Fibroblast of mammary gland (primary cell): ENCODE data around the gene LRPAP1.

Source experiments
- DNase-seq: peaks from one replicate; pipeline ENCODE4 v3.0.0-alpha.2; 2010; ENCODE audit warnings: low read depth
- H3K4me3 ChIP-seq: 2 replicates; pipeline ENCODE4 v1.5.1; 2011; ENCODE audit warnings: low read depth, mild to moderate bottlenecking, low read length, moderate library complexity; ENCODE audit not compliant: control insufficient read depth
- TF ChIP-seq, protein P1 (sequence below): conservative IDR thresholded peaks from 2 replicates; pipeline ENCODE4 v1.5.1; 2011; ENCODE audit warnings: low read depth, low read length, inconsistent platforms; ENCODE audit not compliant: control insufficient read depth, insufficient read depth

The LRPAP1 gene

DNA sequence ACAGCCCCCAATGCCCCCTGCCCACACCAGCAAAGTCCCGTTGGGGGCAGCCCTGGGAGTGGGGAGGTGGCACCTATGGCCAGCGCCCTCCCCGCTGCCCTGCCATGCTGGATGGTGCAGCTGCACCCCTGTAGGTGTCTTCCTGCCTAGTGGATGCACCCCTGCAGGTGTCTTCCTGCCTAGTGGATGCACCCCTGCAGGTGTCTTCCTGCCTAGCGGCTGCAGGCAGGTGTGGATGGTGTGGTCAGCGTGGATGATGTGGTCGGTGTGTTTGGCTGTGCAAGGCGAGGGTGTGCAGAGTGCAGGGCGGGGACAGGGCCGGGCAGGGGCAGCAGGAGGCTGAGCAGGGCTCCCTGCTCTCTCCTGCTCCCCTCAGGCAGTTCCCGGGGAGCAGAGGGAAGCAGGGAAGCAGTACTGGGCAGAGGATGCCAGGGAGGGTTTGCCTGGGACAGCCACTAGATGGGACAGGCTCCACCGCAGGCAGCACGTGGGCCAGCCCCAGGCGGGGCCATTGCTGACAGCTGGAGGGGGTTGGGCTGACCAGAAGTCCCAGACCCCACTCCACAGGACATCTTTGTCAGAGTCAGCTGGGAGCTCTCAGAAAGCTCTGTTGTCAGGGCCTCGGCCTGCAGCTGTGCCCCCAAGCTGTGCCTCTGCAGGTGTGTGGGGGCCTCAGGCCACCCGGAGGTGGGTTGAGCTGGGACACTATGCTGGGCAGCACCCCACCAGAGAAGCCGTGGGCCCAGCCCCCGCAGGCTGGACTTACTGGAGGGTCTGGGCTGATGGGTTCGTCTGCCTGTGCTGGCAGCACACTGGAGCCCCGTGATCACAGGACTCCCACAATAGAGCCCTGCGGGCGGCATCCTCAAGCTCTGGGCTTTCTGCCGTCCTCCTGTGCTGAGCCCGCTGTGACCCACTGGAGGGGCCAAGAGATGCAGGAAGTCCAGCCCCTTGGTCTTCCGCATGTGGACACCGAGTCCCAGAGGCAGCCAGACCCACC is 45.4 kb downstream of the LRPAP1 start:
- TF ChIP-seq, protein P1, sequence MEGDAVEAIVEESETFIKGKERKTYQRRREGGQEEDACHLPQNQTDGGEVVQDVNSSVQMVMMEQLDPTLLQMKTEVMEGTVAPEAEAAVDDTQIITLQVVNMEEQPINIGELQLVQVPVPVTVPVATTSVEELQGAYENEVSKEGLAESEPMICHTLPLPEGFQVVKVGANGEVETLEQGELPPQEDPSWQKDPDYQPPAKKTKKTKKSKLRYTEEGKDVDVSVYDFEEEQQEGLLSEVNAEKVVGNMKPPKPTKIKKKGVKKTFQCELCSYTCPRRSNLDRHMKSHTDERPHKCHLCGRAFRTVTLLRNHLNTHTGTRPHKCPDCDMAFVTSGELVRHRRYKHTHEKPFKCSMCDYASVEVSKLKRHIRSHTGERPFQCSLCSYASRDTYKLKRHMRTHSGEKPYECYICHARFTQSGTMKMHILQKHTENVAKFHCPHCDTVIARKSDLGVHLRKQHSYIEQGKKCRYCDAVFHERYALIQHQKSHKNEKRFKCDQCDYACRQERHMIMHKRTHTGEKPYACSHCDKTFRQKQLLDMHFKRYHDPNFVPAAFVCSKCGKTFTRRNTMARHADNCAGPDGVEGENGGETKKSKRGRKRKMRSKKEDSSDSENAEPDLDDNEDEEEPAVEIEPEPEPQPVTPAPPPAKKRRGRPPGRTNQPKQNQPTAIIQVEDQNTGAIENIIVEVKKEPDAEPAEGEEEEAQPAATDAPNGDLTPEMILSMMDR, result no peak
- DNase-seq, result no peak
- H3K4me3 ChIP-seq, result no peak overlapping the region

DNA sequence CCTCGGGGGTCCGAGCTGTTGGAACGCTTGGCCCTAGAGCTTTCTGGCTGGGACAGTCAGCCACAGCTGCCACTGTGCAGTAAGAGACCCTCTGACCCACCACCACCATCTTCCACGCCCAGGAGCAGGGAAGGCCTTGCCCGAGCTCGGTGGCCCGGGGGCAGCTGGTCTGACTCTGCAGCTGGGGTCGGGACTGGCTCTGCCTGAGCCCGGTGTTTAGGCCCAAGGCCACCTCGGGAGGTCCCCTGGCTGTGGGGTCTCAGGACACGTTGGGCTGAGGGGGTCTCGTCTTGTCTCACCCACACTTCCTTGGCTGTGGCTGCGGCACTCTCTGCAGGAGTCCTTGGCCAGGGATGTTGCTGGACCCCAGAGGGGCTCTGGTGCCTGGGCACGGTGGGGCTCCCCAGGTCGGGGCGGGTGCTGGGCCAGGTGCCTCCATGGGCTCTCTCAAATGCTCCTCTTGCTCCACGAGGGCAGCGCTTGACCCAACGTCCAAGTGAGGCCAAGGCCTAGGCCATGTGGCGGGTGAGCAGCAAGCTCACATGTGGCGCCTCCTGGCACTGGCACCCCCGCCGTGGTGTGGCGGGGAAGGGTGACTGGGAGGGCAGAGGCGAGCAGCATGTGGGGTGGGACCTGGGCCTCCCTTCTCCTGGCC is 46.2 kb downstream of the LRPAP1 start:
- H3K4me3 ChIP-seq, result no peak overlapping the region
- DNase-seq, result no peak
- TF ChIP-seq, protein P1, result no peak

DNA sequence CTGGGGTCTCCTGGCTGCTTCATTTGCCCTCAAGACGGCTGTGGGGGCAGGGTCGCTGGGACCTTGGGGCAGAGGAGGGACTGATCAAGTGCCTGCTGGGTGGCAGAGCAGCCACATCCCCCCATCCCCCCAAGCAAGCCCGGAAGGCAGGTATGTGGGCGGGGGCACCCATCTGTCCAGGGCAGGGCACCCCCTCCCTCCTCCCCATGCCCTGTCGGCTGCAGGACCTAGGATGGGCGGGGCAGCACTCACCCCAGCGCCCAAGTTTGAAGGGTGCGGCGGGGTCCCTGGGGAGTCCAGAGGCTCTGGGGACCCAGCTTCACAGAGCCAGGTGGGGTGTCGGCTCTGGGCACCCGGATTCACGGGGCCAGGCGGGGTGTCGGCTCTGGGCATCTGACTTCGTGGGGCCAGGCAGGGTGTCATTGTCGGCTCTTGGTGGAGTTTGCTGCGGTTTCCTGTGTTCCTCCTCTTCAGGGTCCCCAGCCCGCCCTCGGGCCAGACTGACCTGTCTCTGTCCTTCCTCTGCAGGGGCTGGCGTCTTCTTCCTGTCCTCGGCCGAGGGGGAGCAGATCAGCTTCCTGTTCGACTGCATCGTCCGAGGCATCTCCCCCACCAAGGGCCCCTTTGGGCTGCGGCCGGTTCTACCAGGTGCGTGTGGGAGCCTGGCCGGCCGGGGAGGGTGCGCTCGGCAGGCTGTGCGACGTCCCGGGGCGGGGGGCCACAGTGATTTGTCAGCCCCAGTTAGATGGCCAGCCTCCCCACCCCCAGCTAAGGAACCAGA is 47.0 kb downstream of the LRPAP1 start:
- TF ChIP-seq, protein P1, result no peak
- H3K4me3 ChIP-seq, result no peak overlapping the region
- DNase-seq, result no peak

DNA sequence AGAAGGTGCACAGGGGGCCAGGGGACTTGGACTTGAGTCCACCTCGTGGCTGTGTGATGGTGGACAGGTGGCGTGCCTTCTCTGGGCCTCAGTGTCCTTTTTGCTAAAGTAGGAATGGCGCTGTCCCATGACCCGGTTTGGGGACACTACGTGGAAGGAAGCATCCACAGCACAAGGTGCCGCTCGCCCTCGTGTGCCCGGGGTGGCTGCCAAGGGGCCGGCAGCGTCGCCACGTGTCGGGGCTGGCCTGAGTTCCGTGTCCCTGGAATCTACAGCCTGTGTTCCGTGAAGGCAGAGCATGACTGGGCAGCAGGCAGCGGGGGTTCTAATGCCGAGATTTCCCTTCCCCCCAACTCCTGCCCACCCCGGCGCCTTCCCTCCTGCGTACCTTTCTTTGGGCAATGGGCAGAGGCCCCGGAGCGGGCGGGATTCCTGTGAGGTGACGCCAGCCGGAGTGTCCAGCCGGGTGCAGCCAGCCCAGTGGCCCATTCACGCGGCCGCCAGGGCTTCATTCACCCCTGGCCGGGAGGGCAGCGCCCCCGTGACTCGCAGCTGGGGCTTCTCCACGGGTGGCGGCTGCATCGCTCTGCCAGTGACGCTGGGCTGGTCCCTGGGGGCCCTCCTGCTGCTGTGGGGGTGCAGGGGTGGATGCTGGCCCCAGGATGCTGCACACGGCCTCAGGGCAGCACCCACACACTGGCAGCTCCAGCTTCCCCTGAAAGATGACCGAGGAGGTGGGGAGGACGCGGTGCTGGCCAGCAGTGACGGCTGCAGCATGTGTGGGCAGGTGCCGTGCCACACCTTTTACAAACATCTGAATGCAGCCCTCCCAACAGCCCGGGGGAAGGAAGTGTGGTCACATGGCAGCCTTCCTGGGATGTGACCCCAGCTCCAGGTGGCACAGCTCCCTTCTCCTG is 47.9 kb downstream of the LRPAP1 start:
- TF ChIP-seq, protein P1, result no peak
- no peak overlapping the region for H3K4me3 ChIP-seq
- no peak for DNase-seq

DNA sequence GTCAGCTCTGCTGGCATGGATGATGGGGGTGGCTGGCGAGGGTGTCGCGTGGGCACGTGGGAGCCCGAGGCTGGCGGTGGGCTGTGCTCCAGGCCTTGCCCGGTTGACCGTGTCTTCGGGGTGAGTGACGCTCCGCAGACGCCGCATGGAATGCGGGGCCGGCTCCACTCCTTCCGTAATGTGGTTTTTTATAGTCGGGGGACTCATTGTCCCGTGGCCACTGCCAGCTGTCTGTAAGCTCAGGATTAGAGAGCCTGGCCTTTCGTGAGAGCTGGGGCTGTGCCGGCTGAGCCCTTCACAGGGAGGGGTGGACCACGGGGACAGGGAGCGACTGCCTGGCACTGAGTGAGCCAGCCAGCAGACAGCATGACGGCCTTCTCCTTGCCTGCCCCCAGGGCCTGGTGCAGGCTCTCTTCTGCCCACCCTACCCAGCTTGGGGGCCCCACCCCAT is 48.7 kb downstream of the LRPAP1 start:
- DNase-seq, result no peak
- no peak overlapping the region for H3K4me3 ChIP-seq
- TF ChIP-seq, protein P1, result no peak
